Nucleus accumbens (tissue), 56 donors: Measurements from ENCODE around the gene MAMDC2.
"Not testable (repeated sequence)": the region's sequence is repeated elsewhere in the genome, so short reads cannot be mapped to it uniquely, and the experiment has no call there.

Experiments
- DNase-seq, 56 donors: peaks; one replicate each; lab custom pipeline; 2025; lab: John Stamatoyannopoulos, UW

MAMDC2 gene

GRCh38 chr9:70035691-70036090 is 8.0 kb upstream of the MAMDC2 start:
- DNase-seq = no peak

- DNase-seq = peak in 1 of 56 donors; percentile 11
Measured at GRCh38 chr9:70036641-70037040, 7.0 kb upstream of the MAMDC2 start.

DNA sequence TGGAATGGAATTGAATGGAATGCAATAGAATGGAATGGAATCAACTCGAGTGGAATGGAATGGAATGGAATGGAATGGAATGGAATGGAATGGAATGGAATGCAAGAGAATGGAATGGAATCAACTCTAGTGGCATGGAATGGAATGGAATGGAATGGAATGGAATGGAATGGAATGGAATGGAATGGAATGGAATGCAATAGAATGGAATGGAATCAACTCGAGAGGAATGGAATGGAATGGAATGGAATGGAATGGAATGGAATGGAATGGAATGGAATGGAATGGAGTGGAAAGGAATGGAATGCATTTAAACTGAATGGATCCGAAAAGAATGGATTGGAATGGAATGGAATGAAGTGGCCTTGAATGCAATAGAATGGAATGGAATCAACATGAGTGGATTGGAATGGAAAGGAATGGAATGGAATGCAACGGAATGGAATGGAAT is 5.5 kb upstream of the MAMDC2 start:
- not testable (repeated sequence) for DNase-seq

- DNase-seq = no peak
Measured at GRCh38 chr9:70040376-70040903, 3.2 kb upstream of the MAMDC2 start.

- no peak for DNase-seq
Measured at GRCh38 chr9:70042461-70043215, 1.0 kb upstream of the MAMDC2 start.

GRCh38 chr9:70043285-70043684 is 363 bp upstream of the MAMDC2 start:
- DNase-seq = no peak

DNA sequence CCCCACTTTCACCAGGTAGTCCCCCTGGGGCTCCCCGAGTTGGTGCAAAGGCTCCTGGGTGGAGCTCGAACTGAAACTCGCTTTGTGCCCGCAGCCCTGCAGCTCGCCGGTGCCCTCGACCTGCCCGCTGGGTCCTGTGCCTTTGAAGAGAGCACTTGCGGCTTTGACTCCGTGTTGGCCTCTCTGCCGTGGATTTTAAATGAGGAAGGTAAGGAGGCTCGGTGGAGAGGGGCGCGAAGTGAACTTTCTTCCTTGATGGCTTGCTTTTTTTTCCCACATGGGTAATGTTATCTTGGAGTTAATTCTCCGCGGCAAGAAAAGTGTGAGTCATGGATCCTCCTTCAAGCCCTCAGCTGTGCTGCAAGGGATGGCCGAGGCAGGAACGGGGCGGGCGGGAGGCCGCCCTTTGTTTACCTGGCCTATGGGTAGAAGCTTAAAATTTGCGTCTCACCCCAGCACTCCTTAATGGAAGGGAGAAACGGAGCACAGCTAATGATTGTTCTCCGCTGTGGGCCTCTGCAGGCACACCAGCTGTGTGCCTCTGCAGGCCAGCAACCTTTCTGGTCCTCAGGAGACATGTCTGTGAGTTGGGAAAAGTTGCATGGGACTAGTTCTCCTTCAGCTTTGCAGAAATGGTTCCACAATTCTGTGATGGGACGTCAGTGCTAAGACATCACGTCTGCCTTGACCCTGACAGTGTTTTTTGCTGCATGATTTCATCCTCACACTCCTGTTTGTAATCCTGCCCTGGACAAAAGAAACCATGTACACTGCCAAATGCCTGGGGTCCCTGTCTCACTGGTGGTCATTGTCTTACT is 1.1 kb downstream of the MAMDC2 start:
- peak in 2 of 56 donors; percentile 1 to 34 for DNase-seq

DNA sequence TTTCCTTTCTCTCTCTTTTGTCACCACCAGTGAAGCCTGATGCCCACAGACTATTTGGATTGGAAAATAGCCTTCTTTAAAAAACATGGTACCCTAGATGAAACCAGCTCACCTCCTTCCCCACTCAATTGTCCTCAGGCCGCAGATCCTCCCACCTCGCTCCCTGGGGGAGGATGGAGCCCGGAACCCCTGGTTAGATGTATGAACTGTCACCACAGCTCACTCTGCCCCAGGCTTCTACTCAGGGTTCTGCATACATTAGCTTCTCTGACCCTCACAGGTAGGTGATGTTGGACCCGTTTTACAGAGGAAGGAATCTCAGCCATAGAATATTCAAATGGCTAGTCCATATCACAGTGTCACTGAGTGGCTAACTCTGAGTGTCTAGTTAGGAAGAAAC is 1.8 kb downstream of the MAMDC2 start:
- DNase-seq = no peak

DNA sequence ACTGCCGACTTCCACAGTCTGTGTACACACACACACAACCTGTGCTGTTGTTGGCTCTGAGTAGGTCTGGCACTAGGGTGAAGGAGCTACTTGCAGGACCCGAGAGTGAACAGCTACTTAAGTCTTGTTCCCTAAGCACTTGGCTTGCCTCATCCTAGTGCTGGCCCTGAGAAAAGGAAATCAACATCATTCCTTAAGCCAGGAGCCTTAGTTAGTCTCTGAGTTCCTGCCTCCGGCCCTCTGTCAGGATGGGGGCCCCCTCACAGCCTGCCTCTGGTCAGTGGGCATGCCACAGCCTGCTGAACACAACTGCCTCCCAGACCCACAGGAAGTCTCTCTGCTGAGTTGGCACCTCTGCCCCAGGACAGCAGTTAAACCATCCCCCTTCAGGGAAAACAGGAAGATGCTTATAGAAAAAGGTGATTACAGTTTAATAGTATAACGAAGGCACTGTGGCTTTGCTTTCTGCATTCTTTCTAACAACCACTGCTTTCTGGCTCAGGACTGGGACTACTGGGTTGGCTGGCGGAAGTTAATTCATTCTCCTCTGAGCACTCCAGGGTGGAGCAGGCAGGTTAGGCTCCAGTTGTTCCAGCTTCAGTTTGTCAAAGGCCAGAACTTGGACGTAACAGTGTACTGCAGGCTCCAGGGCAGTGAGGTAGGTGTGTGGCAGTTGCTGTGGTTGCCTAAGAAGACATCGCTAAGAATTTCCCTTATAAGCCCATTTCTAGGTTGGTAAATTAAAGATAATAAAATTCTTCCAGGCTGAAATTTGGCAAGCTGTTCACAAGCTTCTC is 2.8 kb downstream of the MAMDC2 start:
- peak in 2 of 56 donors; percentile 5 to 27 for DNase-seq

DNA sequence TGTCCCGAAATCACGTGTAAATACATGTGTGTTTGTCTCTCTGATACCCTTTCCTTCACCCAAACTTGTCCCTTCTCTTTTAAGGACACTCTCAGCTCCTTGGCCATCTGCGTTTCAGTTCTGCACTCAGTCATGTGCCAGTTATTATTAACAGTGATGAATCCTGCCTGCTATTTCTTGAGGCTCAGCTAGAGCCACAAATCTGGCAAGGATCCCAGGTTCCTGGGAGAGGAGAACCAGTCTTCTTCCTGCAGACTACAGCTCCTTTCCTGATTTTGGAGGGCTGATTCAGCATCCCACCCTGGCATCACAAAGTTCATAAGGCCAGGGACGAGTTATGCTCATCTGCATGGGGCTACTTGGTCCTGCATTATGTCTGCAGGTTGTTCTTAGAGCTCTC is 5.6 kb downstream of the MAMDC2 start:
- peak in 6 of 56 donors; percentile 7 to 17 (median 8) for DNase-seq

DNA sequence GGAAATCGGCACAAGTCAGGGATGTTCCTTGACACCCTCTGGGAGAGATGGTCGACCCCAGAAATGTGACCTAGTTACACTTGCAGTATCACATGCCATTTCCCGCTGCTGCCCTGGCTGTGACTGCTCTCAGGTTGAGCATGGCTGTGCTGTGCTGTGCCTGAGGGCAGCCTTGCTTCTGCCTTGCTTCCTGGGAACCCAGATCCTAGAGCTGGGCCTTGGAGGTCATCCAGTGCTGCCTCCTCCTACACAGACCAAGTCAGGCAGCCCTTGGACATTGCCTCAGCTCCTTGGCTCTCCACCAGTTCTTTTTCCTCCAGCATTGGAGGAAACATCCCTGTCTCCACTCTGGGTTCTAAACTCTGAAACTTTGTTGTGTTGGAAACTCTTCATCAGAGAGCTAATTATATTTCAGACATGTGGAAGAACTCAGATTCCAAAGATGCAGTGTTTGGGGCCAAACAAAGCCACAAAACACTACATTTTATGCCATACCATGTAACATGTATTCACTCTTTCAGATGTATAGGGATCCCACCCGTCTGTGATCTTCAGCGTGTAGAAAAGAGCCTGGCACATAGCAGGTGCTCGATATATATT is 6.1 kb downstream of the MAMDC2 start:
- peak in 3 of 56 donors; percentile 6 to 14 (median 8) for DNase-seq

DNA sequence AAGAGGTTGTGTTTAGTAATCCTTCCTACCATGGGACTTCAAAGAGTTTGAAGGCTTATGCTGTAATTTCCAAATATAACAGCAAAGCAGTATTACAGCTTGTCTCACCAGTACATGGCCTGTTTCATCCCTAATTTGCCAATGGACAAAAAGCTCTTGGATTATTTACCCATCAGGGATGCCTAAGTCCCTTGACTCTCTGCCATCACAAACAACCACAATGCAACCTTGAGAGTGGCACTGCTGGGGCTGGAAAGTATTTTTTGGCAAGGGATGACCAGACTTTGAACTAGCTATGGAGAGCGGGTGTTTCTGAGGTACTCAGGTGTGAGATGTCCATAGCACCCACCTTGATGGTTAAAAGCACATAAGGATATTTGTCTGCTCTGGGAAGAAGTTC is 9.1 kb downstream of the MAMDC2 start:
- DNase-seq = no peak

DNA sequence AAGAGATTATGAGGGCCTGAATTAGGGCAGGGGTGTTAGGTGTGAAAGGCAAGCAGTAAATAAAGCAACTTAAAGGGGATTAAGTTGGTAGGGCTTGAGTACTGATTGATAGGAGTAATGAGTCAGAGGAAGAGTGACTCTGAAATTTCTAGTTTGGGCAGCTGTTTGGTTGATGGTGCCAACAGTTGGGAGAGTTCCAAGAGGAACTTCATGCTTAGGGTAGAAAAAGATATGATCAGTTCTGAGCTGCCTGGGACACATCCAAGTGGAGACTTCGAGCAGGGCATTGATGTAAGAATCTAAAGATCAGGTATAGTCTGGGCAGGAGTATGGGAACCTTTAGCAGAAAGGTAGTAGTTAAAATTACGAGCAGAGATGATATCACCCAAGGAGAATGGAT is 10.2 kb downstream of the MAMDC2 start:
- no peak for DNase-seq

GRCh38 chr9:70054521-70054920 is 10.9 kb downstream of the MAMDC2 start:
- DNase-seq = no peak

- DNase-seq = no peak
Measured at GRCh38 chr9:70055406-70056210, 12.0 kb downstream of the MAMDC2 start.

DNA sequence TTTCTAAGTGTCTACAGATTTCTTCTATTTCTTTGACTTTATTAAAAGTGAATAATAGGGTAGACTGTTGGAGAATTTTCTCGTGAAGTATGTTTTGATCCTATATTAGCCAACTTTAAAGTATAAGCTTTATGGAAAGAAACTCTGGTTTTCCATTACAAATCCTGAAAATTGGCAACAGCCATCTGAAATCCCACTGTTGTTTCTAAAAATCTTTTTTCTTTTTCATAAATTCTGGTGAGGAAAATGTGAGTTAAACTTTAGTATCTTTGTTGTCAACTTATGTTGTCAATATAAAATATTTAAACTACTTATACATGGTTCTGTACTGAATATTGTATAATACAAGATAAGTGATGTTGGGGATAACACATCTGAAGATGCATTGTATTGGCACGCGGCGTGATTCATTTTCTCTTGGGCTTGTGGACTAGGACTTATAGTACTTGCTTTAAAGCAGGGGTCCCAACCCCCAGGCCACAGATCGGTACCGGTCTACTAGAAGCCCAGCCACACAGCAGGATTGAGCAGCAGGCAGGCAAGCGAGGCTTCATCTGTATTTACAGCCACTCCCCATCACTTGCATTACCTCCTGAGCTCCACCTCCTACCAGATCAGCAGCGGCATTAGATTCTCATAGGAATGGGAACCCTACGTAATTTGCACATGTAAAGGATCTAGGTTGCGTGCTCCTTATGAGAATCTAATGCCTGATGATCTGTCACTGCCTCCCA is 12.7 kb downstream of the MAMDC2 start:
- no peak for DNase-seq

DNA sequence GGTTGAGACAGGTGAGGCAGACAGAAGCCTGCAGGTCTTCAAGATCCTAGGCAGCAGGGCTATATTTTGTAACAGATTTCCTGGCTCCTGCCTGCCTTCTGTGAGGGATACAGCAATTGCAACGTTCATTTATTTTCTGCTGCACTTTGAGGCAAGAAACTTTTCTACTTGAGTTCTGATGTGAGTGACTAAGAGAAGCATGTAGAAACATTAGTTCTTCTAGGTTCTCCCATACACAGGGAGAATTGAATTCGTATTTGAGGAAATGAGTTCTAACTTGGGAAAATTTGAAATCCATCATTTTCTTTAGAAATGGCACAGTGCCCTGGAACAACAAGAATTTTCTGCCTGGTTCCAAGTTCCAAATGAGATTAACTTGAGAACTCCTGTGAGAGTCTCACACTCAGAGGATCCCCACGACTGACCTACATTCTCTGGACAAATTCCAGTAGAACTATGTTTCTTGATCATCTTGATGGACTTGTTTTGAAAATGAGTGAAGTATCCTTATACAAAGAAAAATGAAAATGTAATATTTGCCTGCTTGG is 15.0 kb downstream of the MAMDC2 start:
- DNase-seq = no peak

DNA sequence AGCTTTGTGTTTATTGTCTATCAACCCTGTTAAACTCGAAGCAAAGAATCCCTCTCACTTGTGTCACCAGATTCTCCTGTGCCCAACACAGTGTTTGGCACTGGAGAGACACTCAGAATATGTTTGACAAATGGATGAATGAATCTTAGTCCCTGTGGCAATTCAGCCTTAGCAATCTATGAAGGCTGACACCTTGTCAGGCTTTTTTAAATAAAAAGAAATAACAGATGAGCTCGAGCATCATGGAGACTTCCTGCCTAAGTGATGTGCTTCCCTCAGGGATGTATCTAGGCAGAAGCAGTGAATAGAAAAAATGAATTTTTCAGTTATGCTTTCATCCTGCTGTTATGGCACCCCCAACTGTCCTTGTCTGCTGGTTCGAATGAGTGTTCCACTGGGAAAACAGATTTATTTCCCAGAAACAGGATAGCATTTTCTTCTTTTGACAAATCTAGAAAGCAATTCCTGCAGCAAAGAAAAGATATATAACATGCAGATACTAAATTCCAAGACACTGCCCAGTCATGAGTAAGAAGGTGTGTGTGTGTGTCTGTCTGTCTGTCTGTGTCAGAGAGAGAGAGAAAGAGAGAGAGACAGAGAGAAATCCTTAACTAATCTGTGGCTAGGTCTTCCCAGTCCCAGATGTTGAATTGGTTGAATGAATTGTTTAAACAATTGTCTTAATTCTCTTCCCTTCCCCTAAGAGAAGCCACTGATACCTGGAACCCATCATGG is 16.7 kb downstream of the MAMDC2 start:
- DNase-seq = no peak
